GM18502 (cell line): ENCODE data around the gene LY6G5C.

Experiments
- ATAC-seq: cut with Tn5 transposase; IDR thresholded peaks from one replicate; pipeline ENCODE4 v1.9.1; 2021; ENCODE audit warnings: mild to moderate bottlenecking; ENCODE audit not compliant: unreplicated experiment, poor library complexity

LY6G5C gene

DNA sequence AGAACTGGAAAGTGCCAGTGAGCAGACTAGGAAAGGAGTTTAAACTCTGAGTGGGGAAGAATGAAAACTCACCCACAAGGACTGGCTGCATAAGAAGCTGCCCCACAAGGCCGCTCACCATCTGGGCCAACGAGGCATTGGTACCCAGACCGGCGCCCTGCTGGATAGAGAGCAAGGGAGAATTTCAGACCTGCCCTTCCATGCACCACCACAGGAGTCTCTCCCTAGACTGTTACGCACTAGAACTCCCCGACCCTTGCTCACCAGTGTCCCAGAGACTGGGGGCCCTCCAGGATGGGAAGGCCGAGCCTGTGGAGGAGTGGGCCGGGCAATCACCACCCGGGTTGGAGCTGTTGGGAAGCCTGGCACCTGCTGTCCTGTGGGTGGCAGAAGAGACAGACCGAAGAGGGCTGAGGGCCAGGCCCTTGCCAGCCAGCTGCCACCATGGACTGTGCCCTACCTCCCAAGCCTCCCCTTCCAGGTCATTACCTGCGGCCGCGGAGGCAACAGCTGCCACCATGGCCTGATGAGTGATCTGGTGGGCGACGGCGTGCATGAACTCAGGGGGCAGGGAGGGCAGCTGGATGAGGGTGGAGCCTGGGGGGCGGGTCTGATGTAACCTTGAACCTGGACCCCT is 36.9 kb downstream of the LY6G5C start:
- ATAC-seq = no peak

DNA sequence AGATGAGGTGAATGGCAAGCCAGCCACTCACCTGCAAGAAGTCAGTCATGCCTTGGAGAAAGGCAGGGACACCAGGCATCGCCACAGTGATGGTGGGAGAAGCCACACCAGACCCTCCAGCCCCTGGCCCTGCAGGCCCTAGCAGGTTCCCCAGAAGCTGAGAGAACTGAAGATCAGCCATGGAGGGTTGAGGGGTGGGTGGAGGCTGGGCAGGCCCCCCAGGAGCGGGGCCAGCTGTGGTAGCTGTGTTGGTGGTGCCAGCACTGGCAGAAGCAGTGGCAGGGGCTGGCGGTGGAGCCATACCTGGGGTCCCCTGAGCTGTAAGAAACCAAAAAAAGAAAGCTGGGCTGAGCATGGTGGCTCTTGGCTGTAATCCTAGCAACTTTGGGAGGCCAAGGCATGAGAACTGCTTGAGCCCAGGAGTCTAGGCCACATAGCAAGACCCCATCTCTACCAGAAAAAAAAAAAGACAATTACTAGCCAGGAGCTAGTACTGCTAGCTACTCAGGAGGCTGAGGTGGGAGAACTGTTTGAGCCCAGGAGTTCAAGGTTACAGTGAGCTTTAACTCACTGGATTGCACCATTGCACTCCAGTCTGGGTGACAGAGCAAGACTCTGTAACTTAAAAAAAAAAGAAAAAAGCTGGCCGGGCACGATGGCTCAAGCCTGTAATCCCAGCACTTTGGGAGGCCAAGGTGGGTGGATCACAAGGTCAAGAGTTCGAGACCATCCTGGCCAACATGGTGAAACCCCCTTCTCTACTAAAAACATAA is 37.9 kb downstream of the LY6G5C start:
- ATAC-seq = no peak

DNA sequence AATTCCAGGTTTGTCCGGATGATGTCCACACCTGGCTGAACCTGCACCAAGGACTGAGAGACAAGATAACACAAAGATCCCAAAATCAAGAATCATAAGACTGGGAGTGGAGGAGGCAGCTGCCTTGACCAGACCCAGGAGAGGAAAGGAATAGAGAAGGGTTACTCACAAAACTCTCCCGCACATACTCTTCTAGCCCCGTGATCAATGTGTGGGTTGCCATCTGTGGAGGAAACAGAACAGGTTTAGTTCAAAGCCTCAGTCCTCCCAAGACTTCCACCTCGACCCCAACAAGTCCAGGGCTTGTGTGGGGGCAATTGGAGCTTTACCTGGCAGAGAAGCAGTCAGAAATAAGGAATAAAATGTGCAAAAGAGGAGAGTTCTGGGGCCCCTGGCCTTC is 39.5 kb downstream of the LY6G5C start:
- ATAC-seq = no peak

DNA sequence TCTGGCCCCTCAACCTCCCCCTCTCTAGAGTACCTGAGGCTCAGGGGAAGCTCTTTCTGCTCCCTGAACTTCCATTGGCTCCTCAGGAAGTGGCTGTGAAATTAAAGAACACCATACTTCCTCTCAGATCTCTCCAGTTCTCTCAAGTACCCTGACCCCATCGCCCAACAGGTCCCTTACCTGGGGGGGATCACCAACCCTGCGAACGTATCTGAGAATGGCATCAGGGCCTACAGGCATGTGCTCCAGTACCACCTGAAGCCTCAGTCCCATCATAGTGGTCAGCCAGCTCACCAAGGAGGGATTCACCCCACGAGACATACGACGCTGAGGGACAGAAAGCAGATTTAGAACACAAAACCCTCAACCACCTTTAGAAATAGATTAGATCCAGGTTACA is 40.3 kb downstream of the LY6G5C start:
- no peak for ATAC-seq

DNA sequence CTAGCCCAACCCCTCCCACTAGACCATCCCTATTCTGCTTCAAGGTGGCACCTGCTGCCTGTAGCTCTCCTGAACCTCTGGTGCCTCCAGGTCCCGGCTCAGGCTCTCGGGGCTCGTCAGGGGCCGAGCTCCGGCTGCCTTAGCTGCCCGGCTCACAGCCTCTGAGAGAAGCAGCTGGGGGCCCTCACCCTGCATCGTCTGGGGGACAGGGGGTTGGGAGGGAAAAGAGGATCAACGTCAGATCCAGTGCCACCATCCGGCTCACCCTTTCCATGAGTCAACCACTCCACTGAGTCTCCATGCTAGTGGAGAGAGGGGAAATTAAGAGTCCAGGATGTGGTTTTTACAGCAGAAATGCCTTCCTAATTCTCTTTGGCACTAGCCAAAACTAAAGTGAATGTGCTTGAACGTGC is 41.4 kb downstream of the LY6G5C start:
- ATAC-seq = no peak

DNA sequence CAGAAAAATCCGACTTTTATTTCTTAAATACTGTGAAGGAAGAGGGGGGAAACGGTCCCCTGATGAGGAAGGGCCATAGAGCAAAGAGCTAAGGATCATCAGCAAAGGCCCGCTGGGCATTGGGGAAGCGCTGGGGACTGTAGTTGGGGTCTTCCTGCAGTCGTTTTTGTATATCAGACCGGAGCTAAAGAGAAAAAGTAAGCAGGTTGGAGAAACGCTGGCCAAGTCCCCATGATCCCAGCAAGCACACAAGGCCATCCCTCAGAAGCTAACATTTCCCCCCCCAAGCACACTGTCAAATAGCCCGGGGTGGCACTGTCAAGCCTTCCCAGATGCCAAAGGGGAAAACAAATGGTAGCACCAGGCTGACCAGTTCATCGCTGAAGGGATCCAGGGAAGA is 41.8 kb downstream of the LY6G5C start:
- ATAC-seq = no peak

DNA sequence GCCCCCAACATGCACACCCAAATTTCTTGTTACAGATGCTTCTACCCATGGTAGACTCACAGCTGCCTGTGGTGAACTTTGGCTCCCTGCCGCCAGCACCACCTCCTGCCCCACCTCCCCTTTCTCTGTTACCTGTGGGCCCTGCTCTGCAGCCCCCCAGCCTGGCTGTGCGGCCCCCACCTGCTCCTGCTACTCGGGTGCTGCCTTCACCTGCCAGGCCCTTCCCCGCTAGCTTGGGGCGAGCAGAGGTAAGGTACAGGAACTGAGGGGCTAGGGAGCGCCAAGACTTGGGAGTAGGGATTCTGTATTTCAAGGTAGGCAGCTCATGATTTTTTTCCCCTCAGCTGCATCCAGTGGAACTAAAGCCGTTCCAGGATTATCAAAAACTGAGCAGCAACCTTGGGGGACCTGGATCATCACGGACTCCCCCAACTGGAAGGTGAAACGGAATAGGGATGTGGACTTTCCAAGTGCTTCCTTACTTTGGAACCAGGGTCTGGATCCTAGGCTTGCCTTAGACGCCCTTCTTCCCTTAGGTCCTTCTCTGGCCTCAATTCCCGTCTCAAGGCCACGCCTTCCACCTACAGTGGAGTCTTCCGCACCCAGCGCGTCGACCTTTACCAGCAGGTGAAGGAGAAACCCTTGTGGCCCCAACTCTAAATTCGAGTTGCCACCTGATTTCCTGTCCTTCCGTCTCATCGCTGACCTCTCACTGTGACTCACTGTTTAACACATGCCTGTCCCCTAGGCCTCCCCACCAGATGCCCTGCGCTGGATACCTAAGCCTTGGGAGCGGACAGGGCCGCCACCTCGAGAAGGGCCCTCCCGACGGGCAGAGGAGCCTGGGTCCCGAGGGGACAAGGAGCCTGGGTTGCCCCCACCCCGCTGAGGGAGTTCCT is 43.9 kb downstream of the LY6G5C start:
- ATAC-seq = no peak

DNA sequence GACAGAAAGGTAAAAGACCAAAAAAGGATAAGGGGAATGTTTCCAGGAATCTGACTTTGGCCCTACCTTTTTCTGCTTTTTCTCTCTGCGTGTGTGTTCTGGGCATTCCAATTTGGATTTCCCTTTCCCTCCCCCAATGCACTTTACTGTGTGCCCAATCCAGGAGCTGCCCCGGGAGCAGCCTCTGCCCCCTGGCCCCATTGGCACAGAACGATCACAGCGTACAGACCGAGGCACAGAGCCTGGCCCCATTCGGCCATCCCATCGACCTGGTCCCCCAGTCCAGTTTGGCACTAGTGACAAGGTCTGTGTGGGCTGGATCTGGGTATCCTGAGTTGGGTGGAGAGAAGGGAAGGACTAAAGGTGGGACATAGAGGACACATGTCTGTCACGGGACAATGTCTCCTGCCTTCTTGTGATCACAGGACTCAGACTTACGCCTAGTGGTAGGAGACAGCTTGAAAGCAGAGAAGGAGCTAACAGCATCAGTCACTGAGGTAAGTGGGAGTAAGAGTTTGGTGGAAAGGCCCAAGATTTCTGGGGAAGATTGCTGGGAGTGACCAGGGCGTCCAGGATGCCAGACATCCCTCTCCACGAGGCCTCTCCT is 45.8 kb downstream of the LY6G5C start:
- no peak for ATAC-seq

DNA sequence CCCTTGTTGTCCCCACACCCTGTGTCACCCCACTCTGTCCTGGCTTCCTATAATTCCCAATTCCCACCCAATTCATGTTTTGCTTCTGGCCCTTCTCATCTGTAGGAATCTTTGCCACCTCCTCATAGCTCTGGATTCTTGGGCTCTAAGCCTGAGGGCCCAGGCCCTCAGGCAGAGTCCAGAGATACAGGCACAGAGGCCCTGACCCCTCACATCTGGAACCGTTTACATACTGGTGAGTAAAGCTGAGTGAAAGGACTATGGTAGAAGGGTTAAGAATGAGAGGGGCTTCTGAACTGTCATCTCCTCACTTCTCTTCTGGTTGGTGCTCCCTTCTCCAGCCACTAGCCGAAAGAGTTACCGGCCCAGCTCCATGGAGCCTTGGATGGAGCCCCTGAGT is 46.7 kb downstream of the LY6G5C start:
- ATAC-seq = no peak

DNA sequence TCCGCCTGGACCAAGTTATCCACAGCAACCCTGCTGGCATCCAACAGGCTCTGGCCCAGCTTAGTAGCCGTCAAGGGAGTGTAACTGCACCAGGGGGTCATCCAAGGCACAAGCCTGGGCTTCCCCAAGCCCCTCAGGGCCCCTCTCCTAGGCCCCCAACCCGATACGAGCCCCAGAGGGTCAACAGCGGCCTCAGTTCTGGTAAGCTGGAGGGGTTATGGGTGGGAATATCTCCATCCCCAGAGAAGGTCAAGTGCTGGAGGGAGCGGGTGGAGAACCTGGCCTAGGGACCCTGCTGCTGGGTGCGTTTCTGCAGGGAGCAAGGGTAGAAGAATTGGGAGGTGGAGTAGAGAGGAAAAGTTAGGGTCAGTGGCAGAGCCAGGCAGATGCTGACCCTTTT is 47.4 kb downstream of the LY6G5C start:
- ATAC-seq = no peak

DNA sequence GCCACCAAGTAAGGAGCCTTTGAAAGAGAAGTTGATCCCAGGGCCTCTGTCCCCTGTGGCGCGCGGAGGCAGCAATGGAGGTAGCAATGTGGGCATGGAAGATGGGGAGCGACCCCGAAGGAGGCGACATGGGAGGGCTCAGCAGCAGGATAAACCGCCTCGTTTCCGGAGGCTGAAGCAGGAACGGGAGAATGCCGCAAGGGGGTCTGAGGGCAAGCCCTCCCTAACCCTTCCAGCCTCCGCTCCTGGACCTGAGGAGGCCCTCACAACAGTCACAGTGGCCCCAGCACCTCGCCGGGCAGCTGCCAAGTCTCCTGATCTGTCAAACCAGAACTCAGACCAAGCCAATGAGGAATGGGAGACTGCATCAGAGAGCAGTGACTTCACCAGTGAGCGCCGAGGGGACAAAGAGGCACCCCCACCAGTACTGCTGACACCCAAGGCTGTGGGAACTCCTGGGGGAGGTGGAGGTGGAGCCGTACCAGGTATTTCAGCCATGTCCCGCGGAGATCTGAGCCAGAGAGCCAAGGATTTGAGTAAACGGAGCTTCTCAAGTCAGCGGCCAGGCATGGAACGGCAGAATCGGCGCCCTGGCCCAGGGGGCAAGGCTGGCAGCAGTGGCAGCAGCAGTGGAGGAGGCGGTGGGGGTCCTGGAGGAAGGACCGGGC is 48.5 kb downstream of the LY6G5C start:
- ATAC-seq = no peak

DNA sequence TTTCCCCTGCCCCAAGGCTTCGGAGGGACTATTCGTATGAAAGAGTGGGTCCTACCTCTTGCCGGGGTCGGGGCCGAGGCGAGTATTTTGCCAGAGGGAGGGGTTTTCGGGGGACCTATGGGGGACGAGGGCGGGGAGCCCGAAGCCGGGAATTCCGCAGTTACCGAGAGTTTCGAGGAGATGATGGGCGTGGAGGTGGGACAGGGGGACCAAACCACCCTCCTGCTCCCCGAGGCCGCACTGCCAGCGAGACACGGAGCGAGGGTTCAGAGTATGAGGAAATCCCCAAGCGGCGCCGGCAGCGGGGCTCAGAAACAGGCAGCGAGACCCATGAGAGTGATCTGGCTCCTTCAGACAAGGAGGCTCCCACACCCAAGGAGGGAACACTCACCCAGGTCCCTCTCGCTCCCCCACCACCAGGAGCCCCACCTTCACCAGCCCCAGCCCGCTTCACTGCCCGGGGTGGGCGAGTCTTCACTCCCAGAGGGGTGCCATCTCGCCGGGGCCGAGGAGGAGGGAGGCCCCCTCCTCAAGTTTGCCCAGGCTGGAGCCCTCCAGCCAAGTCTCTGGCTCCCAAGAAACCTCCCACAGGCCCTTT is 49.1 kb downstream of the LY6G5C start:
- ATAC-seq = no peak

DNA sequence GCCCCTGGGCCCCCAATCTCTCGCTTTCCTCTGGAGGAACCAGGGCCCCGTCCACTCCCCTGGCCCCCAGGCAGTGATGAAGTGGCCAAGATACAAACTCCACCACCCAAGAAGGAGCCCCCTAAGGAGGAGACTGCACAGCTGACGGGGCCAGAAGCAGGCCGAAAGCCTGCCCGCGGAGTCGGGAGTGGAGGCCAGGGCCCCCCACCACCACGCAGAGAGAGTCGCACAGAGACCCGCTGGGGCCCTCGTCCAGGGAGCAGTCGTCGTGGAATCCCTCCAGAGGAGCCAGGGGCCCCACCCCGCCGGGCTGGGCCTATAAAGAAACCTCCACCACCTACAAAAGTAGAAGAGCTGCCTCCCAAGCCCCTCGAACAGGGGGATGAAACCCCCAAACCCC is 49.7 kb downstream of the LY6G5C start:
- ATAC-seq = no peak

DNA sequence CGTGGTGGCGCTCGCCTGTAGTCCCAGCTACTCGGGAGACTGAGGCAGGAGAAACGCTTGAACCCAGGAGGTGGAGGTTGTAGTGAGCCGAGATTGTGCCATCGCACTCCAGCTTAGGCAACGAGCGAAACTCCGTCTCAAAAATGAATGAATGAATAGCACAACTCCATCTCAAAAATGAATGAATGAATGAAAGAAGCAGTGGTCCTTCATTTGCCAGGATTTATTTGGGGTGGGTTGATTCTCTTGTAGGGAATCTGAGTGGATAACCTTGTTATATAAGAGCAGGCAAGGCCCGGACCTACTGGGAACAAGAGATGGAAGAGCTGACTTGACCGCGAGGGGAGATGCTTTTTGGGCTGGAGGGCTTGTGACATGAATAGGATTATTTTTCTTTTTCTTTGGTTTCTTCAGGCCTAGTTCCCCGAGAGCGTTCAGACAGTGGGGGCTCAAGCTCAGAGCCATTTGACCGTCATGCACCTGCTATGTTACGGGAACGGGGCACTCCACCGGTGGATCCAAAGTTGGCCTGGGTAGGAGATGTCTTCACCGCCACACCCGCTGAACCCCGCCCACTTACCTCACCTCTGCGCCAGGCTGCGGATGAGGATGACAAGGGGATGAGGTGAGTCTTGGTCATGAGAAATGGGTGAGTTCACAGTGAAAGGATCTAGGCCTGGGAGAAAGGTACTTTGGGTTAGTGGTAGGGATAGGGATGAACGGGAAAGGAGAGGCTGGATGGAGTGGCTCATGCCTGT is 50.5 kb downstream of the LY6G5C start:
- ATAC-seq = no peak

DNA sequence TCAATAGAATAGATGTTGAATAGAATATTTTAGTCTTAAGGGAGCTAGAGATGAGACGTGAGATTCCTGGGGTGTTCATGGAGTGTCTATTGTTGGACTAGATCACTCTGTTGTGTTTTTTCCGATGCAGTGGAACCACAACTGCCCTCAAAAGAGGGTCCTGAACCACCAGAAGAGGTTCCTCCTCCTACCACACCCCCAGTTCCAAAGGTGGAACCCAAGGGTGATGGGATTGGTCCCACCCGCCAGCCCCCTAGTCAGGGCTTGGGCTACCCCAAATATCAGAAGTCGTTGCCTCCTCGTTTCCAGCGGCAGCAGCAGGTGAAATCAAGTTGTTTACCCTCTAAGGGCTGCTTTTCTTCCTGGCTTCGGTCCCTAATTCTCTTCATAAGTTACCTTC is 51.9 kb downstream of the LY6G5C start:
- ATAC-seq = no peak

DNA sequence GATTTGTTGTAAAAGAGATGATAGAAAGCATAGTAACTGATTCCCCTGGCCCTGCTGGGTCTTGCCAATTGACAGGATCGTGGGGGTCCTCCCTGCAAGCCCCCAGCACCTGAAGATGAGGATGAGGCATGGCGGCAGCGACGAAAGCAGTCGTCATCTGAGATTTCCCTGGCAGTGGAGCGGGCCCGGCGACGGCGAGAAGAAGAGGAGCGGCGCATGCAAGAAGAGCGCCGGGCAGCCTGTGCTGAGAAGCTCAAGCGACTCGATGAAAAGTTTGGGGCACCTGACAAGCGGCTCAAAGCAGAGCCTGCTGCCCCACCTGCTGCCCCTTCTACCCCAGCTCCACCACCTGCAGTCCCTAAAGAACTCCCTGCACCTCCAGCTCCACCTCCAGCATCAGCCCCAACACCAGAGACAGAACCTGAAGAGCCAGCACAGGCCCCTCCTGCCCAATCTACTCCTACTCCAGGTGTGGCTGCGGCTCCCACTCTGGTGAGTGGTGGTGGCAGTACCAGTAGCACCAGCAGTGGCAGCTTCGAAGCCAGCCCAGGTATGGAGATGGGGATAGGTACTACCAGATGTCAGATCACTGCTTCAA is 53.1 kb downstream of the LY6G5C start:
- no peak for ATAC-seq

DNA sequence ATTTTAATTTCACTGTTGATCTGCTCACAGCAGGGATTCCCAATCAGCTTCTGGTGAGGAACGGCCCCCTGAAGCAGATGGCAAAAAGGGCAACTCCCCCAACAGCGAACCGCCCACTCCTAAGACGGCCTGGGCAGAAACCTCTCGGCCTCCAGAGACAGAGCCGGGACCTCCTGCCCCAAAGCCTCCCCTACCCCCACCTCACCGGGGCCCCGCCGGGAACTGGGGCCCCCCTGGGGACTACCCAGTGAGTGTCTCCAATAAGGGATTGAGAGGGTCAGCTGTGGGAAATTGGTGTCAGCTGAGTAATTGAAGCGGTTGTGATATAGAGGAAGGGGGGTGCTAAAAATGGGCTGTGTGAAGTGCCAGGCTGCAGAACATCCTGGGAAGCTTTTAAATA is 53.9 kb downstream of the LY6G5C start:
- ATAC-seq = no peak
